Activated T-helper 2 cell treated with anti-CD3 and anti-CD28 coated beads, Interferon-gamma antibody, Interleukin-2, Interleukin-4, amounts not matched to agents 10 μg/mL and 5 μg/mL and 100 μg/mL, durations not matched to agents 14 hours and 24 hours and 36 hours (primary cell): ENCODE measurements around the gene SLC25A42. TPM values are rescaled to one million over a fixed set of nuclear protein-coding genes. Genes with fewer than 3 reads are reported as not detected.
"Not testable (repeated sequence)": the region's sequence is repeated elsewhere in the genome, so short reads cannot be mapped to it uniquely, and the experiment has no call there.

Experiments used
- DNase-seq: peaks from one replicate; pipeline ENCODE4 v3.0.0; 2021; ENCODE audit warnings: low spot score
- H3K27ac Mint-ChIP-seq: one replicate; pipeline ENCODE4 v1.8.0; 2021; ENCODE audit warnings: mixed read lengths
- H3K27me3 Mint-ChIP-seq: one replicate; pipeline ENCODE4 v1.8.0; 2021; ENCODE audit warnings: low read depth, mixed read lengths
- H3K36me3 Mint-ChIP-seq: one replicate; pipeline ENCODE4 v1.8.0; 2021; ENCODE audit warnings: low read depth, mixed read lengths
- H3K4me1 Mint-ChIP-seq: one replicate; pipeline ENCODE4 v1.8.0; 2021; ENCODE audit warnings: low read depth, mixed read lengths
- H3K4me3 Mint-ChIP-seq: one replicate; pipeline ENCODE4 v1.8.0; 2021; ENCODE audit warnings: low read depth, mild to moderate bottlenecking, moderate library complexity, mixed read lengths
- H3K9me3 Mint-ChIP-seq: one replicate; pipeline ENCODE4 v1.8.0; 2021; ENCODE audit warnings: mixed read lengths
- intact Hi-C: fragments of 100-400 bp; cut with micrococcal nuclease; formaldehyde crosslinking; loops from one replicate; pipeline ENCODE4 v1.15.1; 2023
- total RNA-seq: library from RNA; stranded (reverse); gene quantifications from 2 replicates; pipeline ENCODE4 v1.2.3, GENCODE V29; 2022

Gene SLC25A42, protein sequence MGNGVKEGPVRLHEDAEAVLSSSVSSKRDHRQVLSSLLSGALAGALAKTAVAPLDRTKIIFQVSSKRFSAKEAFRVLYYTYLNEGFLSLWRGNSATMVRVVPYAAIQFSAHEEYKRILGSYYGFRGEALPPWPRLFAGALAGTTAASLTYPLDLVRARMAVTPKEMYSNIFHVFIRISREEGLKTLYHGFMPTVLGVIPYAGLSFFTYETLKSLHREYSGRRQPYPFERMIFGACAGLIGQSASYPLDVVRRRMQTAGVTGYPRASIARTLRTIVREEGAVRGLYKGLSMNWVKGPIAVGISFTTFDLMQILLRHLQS
- 9.1 and 9.2 TPM in 2 replicates for total RNA-seq

DNA sequence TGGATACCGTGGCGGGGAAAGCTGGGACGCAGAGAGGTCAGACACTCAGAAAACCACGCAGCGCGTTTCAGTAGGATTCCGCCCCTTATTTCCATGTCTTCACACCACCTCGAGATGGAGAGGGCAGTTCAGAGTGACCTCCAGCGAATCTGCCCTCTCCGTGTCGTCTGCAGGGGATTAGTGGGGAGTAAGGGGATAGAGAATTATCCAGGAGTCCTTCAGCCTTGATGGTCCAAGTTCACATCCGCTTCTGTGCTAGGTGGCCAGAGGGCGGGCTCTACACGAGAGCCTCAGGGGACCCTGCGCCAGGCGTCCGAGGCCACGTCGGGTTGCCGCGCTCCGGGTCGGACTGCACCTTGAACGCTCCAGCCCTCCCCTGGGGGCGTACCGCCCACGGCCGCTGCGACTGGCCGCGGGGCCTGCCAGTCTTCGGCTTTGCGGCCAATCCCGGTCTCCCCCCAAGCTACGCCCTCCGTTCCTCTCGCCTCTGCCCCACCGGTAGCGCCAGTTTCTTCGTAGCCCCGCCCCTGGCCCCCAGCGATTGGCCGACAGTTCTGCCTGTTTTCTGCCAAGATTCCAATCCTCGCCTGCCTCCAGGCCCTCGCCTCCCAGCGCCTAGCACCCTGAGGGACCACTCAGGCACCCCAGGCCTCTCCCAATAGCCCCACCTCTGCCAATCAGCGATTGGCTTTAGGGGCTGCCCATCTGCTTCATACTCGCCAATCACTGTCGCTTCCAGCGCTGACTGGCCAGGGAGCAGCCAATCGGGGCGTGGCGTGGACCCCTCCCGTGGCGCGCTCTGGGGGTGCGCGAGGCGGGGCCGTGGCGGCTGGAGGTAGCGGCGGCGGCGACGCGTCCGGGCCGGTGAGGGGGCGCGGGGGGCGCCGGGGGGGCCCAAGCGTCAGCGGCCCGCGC, at the start of gene SLC25A42:
Gene SLC25A42, plus strand, starts transcription at position 812 of the 915 bp plus-strand sequence. CDS start 32,131 bp downstream, outside the sequence.
- Mint-ChIP-seq H3K4me1 (peaks cover 25% of the 10 kb centered on the region), H3K27me3 (no peaks in the 10 kb centered on the region), H3K27ac (peak within 1 kb of the TSS; percentile 80), H3K4me3 (peak within 1 kb of the TSS; percentile 88), H3K9me3 (no peaks in the 10 kb centered on the region), H3K36me3 (peaks cover 11% of the 10 kb centered on the region)
- intact Hi-C loops, result loop anchor here (2.0 kb wide), 2 partner anchors 31 to 75 kb away; partner anchors contain the start of genes ARMC6, SUGP2 and TMEM161A
- peak; percentile 99 for DNase-seq

DNA sequence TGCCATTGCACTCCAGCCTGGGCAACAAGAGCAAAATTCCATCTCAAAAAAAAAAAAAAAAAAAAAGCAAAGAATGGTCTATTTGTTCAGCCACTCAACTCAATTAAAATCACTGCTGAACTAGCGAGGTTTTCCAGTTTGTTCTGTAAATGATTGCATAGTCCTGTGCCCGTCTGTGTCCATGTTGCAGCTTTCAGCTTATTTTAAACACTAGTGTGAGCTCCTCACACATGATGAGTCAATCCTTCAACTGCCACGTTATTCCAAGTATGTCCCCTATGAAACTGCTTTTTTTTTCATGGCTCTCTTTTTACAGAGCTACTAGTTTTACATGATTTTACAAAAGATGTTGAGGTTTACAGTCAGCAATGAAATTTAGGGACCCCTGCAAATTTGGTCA, 42.7 kb upstream of the SLC25A42 start:
- Mint-ChIP-seq H3K27me3 (no peaks in the 10 kb centered on the region), H3K4me3 (no peak overlapping the region), H3K4me1 (peaks cover 15% of the 10 kb centered on the region), H3K27ac (no peak overlapping the region), H3K36me3 (peaks cover 63% of the 10 kb centered on the region), H3K9me3 (no peaks in the 10 kb centered on the region)
- no peak for DNase-seq
- intact Hi-C loops, result no loop called here

DNA sequence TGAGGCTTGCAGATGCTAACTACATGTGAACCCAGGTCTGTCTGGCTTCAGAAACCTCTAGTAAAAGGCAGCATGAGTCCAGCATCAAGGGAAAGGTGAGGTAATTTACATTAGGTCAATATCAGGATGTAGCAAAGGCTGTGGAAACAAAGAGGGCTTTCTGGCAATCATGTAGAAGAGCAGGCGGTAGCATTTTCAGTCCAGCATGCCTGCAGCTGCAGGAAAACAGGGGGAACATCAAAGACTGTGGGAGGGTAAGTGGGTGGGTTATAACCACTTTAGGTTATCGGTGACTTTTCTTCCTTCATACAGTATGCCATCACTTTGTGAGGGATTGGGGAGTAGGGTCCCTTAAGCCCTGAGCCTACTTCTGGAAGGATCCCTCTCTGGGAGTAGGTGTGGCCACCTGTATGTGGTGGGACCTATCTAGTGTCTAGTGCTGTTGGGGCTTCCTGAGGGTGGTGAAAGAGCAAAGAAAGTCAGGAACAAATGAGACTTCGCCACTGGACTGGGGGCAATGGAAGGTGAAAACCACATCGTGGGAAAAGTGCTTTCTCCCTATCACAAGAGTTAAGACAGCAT, 41.3 kb upstream of the SLC25A42 start:
- peaks cover 18% of the 10 kb centered on the region for H3K4me1 Mint-ChIP-seq
- no peak overlapping the region for H3K4me3 Mint-ChIP-seq
- DNase-seq, result no peak
- H3K27me3 Mint-ChIP-seq, result no peaks in the 10 kb centered on the region
- intact Hi-C loops, result no loop called here
- no peak overlapping the region for H3K27ac Mint-ChIP-seq
- peaks cover 65% of the 10 kb centered on the region for H3K36me3 Mint-ChIP-seq
- no peaks in the 10 kb centered on the region for H3K9me3 Mint-ChIP-seq

DNA sequence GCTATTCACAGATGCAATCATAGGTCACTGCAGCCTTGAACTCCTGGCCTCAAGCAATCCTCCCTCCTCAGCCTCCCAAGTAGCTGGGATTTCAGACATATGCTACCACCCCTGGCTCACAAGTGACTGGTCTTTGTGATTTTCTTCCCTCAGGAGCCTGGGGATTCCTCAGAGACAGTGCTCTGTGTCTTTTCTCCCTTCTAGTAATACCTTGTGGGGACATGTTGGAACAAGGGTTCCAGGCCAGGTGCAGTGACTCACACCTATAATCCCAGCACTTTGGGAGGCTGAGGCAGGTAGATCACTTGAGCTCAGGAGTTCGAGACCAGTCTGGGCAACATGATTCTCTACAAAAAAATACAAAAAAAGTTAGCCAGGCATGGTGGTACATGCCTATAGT, 40.4 kb upstream of the SLC25A42 start:
- H3K9me3 Mint-ChIP-seq, H3K27ac Mint-ChIP-seq, H3K27me3 Mint-ChIP-seq, H3K4me3 Mint-ChIP-seq, DNase-seq, intact Hi-C loops: not testable (repeated sequence)
- peaks cover 20% of the 10 kb centered on the region for H3K4me1 Mint-ChIP-seq
- H3K36me3 Mint-ChIP-seq, result peaks cover 73% of the 10 kb centered on the region

DNA sequence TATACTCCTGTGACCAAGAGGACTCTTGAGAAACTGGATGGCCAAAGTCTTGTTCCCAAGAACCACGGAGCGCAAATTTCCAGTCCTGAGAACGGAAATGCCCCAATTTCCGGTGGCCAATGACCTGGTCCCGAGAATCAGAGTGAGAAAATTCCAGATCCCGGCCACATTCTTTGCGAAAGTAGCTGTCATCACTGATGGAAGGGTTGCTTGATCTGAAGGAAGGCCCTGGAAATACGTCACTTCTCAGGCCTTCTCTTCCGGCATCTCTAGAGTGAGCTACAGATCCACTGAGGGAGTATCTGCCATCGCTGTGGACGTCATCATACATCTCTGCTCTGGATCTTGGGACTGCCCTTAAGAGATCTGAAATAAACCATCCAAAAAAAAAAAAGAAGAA, 37.9 kb upstream of the SLC25A42 start:
- peaks cover 25% of the 10 kb centered on the region for H3K4me1 Mint-ChIP-seq

DNA sequence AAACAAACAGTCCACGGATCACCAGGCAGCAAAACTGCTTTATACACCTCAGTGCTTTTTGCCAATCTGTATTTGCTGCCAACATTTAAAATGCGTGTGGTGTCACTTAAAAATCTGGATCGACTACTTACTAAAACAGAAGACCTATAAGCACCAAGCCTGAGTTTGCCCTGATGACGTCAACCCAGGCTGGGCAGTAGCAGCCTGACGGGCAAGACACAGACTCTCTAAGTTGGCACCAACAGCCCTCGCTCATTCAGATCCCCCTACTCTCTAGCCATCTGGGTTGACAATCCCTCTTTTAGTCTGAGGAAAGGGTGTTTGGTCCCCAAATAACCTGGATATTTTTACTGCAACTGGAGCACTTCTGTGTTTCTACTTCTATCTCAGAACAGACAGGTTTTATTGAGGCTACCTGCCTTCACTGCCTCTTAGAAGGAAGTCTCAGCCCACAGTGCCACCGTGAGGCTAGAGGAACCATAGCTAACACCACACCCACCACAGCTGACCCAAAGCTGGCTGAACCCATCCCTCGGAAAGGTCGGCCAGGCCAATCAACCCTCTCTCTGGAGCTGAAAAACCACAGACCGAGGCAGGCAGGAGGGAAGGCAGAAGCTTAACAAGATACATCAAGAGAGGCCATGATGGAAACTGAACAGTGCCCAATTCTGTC, 37.4 kb upstream of the SLC25A42 start:
- H3K4me1 Mint-ChIP-seq, result peaks cover 27% of the 10 kb centered on the region
- intact Hi-C loops, result no loop called here
- H3K27me3 Mint-ChIP-seq, result no peaks in the 10 kb centered on the region
- peaks cover 82% of the 10 kb centered on the region for H3K36me3 Mint-ChIP-seq
- H3K4me3 Mint-ChIP-seq, result no peak overlapping the region
- no peak overlapping the region for H3K27ac Mint-ChIP-seq
- no peak for DNase-seq
- H3K9me3 Mint-ChIP-seq, result no peaks in the 10 kb centered on the region

More for the DNA sequence above, 37.9 kb upstream of the SLC25A42 start:
- H3K27me3 Mint-ChIP-seq, result no peaks in the 10 kb centered on the region
- H3K36me3 Mint-ChIP-seq, result peaks cover 84% of the 10 kb centered on the region
- H3K27ac Mint-ChIP-seq, result no peak overlapping the region
- intact Hi-C loops, result no loop called here
- no peak overlapping the region for H3K4me3 Mint-ChIP-seq
- no peak for DNase-seq
- H3K9me3 Mint-ChIP-seq, result no peaks in the 10 kb centered on the region

DNA sequence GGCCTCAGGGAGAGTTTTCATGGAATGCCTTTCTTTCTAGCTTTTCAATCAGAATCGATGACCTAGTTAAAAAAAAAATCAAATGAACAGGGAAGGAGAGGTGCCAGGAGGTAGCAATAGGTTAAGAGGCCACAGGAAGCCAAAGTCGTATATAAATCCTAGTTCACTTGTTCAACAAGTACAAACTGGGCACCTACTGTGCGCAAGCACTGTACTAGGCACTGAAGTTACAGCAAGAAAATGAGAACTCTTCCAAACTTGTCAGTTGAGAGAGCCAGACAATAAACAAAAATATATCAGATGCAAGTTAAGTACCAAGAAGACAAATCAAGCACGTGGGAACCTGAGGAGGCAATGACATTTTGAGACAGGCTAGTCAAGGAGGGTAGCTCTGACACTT, 36.6 kb upstream of the SLC25A42 start:
- Mint-ChIP-seq H3K27ac (no peak overlapping the region), H3K4me1 (peaks cover 27% of the 10 kb centered on the region), H3K27me3 (no peaks in the 10 kb centered on the region), H3K9me3 (no peaks in the 10 kb centered on the region), H3K4me3 (no peak overlapping the region), H3K36me3 (peaks cover 81% of the 10 kb centered on the region)
- intact Hi-C loops, result no loop called here
- no peak for DNase-seq

DNA sequence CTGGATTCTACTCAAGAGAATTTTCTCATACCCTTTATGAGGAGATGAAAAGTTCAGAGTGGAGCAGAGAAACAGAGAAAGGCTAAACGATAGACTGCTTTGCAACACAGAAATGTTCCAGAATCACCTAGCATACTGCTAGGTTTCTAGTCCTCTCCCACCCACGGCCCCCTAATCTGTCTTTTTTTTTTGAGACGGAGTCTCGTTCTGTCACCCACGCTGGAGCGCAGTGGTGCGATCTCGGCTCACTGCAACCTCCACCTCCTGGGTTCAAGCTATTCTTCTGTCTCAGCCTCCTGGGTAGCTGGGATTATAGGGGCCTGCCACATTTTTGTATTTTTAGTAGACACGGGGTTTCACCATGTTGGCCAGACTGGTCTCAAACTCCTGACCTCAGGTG, 35.3 kb upstream of the SLC25A42 start:
- intact Hi-C loops, result no loop called here
- Mint-ChIP-seq H3K9me3 (no peaks in the 10 kb centered on the region), H3K4me3 (no peak overlapping the region), H3K36me3 (peaks cover 73% of the 10 kb centered on the region), H3K27ac (no peak overlapping the region), H3K4me1 (peaks cover 20% of the 10 kb centered on the region), H3K27me3 (no peaks in the 10 kb centered on the region)
- DNase-seq, result no peak

DNA sequence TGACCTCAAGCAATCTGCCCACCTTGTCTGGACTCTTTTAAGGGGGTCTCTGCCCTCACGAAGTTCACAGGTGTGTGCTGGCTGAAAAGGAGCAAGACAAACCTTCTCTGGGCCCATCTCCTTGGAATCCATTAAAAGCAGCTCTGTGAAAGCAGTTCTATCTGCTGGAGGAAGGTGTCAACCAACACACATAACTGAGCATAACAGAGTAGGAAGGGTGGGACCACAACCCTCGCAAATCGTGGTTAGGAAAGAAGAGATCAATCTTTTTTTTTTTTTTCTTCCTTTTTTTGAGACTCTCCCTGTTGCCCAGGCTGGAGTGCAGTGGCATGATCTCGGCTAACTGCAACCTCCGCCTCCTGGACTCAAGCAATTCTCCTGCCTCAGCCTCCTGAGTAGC, 31.9 kb upstream of the SLC25A42 start:
- Mint-ChIP-seq H3K36me3 (peaks cover 56% of the 10 kb centered on the region), H3K27me3 (no peaks in the 10 kb centered on the region), H3K9me3 (no peaks in the 10 kb centered on the region), H3K4me3 (peak overlapping the region; percentile 90), H3K27ac (peak overlapping the region; percentile 92), H3K4me1 (peaks cover 32% of the 10 kb centered on the region)
- intact Hi-C loops, result loop anchor here (2.0 to 5.0 kb wide), 2 partner anchors 31 to 160 kb away; partner anchors contain the start of genes BORCS8, RFXANK and SLC25A42
- no peak for DNase-seq

DNA sequence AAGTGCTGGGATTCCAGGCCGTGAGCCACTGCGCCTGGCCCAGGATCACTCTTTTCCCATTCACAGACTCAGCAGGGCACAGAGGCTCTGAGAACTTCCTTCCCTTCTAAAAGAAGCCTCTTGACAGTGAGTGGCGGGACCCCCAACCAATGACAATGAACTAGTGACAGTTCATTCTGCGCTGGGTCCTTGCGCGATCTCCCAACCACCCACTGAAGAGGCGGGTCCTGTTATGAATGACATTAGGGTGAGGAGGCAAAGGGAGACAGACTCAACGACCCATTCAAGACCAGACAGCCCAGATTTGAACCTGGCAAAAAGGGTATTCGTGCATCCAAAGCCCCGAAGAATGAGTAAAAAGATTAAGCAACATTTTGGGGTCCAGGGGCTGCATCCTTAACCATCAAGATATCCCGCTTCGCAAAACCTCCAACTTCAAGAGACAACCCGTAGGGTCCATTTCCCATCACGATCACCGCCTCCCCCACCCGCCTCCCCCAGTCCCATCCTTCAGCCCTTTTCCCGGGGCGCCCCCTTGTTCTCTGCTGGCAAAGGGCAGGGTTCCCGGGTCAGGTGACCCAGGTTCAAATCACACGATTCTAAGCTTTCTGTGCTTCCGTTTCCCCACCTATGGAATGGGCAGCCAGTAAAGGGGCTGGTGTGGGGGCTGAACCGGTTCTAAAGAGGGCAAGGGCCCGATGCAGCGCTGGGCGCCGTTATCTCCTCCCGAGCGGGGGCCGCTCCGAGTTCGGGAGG, 31.2 kb upstream of the SLC25A42 start:
- intact Hi-C loops, result loop anchor here (1.0 to 5.0 kb wide), 3 partner anchors 30 to 160 kb away; partner anchors contain the start of genes BORCS8, RFXANK and SLC25A42
- DNase-seq, result peak; percentile 82

DNA sequence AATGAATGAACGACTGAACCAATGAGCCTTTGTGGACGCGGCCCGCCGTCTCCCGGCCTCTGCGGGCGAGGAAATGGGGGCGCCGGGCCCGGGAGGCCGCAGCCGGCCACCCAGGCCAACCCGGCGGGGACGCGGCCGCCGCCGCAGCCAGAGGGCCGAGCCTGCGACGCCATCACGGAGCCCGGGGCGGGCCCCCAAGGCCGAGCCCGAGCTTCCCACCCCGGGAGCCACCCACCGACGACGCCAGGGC, 30.7 kb upstream of the SLC25A42 start:
- Mint-ChIP-seq H3K27ac (peak overlapping the region; percentile 92), H3K4me3 (peak overlapping the region; percentile 90), H3K27me3 (no peaks in the 10 kb centered on the region), H3K9me3 (no peaks in the 10 kb centered on the region), H3K36me3 (peaks cover 53% of the 10 kb centered on the region), H3K4me1 (peaks cover 28% of the 10 kb centered on the region)
- DNase-seq, result no peak
- intact Hi-C loops, result loop anchor here (1.0 to 5.0 kb wide), 3 partner anchors 30 to 159 kb away; partner anchors contain the start of genes BORCS8, RFXANK and SLC25A42

More for the DNA sequence above, 31.2 kb upstream of the SLC25A42 start:
- Mint-ChIP-seq H3K9me3 (no peaks in the 10 kb centered on the region), H3K4me3 (peak overlapping the region; percentile 90), H3K4me1 (peaks cover 29% of the 10 kb centered on the region), H3K36me3 (peaks cover 54% of the 10 kb centered on the region), H3K27me3 (no peaks in the 10 kb centered on the region), H3K27ac (peak overlapping the region; percentile 92)
